ENCODE results near the gene IKZF3. TPM values are rescaled to one million over a fixed set of nuclear protein-coding genes. Genes with fewer than 3 reads are reported as not detected.

IKZF3 gene
- total RNA-seq, 1 donor from 2014 or later = 0.67 TPM

DNA sequence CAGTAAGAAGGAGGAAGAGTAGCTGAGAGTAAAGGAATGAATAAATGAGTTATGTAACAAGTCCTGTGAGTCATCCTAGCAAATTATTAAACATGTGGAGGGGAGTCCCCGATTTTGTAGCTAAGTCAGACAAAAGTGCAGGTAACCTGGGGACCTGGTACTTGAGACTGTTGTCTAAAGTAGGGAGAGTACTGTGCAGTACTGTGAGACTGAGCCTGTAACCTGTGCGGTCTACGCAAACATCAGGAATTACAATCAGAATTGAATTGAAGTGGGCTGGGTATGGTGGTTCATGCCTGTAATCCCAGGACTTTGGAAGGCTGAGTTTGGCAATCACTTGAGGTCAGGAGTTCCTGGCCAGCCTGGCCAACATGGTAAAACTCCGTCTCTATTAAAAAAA, 35.7 kb downstream of the IKZF3 start:
- peaks cover 18% of the 10 kb centered on the region for H3K27me3 Mint-ChIP-seq (ENCODE audit: low read depth)
- TF ChIP-seq, protein P1, sequence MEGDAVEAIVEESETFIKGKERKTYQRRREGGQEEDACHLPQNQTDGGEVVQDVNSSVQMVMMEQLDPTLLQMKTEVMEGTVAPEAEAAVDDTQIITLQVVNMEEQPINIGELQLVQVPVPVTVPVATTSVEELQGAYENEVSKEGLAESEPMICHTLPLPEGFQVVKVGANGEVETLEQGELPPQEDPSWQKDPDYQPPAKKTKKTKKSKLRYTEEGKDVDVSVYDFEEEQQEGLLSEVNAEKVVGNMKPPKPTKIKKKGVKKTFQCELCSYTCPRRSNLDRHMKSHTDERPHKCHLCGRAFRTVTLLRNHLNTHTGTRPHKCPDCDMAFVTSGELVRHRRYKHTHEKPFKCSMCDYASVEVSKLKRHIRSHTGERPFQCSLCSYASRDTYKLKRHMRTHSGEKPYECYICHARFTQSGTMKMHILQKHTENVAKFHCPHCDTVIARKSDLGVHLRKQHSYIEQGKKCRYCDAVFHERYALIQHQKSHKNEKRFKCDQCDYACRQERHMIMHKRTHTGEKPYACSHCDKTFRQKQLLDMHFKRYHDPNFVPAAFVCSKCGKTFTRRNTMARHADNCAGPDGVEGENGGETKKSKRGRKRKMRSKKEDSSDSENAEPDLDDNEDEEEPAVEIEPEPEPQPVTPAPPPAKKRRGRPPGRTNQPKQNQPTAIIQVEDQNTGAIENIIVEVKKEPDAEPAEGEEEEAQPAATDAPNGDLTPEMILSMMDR (IDR thresholded peaks at IDR 0.05; ENCODE audit: unreplicated experiment) = no peak
- no peak overlapping the region for H3K27ac Mint-ChIP-seq
- H3K9me3 Mint-ChIP-seq = peaks cover 17% of the 10 kb centered on the region
- no peak overlapping the region for H3K4me3 Mint-ChIP-seq
- peaks cover 2% of the 10 kb centered on the region for H3K36me3 Mint-ChIP-seq
- DNase-seq (ENCODE audit: low spot score in 2 of 2, unreplicated experiment in 2 of 2) = no peak
- no peaks in the 10 kb centered on the region for H3K4me1 Mint-ChIP-seq

DNA sequence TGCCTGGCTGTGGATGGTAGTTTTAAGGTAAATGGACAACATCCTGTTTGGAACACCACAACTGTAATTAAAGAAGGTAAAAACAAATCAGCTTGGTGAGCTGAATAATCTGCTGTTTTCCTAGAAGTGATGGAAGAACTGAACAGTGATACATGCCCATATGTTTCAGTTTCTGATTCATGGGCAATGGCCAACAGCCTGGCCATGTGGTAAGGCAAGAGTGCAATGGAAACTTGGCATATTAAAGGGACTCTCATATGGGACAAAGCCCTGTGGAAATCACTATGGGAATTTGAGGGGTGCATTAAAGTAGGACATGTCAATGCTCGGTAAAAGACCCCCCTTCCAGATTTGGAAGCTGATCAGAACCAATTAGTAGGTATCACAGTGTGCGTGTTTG, 37.8 kb downstream of the IKZF3 start:
- peaks cover 15% of the 10 kb centered on the region for H3K27me3 Mint-ChIP-seq (ENCODE audit: low read depth)
- peaks cover 8% of the 10 kb centered on the region for H3K36me3 Mint-ChIP-seq
- peaks cover 21% of the 10 kb centered on the region for H3K9me3 Mint-ChIP-seq
- no peak overlapping the region for H3K27ac Mint-ChIP-seq
- TF ChIP-seq, protein P1 (IDR thresholded peaks at IDR 0.05; ENCODE audit: unreplicated experiment) = no peak
- DNase-seq (ENCODE audit: low spot score in 2 of 2, unreplicated experiment in 2 of 2) = no peak
- H3K4me1 Mint-ChIP-seq = no peaks in the 10 kb centered on the region
- no peak overlapping the region for H3K4me3 Mint-ChIP-seq

DNA sequence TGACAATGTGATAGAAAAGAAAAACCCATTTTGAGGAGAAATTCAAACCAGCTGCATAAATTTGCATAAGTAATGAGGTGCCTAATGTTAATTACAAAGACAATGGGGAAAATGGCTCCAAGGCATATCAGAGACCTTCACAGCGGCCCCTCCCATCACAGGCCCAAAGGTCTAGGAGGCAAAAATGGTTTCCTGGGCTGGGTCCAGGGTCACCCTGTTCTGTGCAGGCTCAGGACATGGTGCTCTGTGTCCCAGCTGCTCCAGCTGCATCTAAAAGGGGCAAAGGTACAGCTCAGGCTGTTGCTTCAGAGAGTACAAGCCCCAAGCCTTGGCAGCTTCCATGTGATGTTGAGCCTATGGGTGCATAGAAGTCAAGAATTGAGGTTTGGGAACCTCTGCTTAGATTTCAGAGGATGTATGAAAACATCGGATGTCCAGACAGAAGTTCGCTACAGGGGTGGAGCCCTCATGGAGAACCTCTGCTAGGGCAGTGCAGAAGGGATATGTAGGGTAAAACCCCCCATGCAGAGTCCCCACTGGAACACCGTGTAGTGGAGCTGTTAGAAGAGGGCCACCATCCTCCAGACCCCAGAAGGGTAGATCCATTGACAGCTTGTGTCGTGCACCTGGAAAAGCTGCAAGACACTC, 40.6 kb downstream of the IKZF3 start:
- TF ChIP-seq, protein P1 (IDR thresholded peaks at IDR 0.05; ENCODE audit: unreplicated experiment) = no peak
- peaks cover 21% of the 10 kb centered on the region for H3K9me3 Mint-ChIP-seq
- H3K4me3 Mint-ChIP-seq = no peak overlapping the region
- peaks cover 17% of the 10 kb centered on the region for H3K27me3 Mint-ChIP-seq (ENCODE audit: low read depth)
- H3K36me3 Mint-ChIP-seq = peaks cover 8% of the 10 kb centered on the region
- peaks cover 4% of the 10 kb centered on the region for H3K4me1 Mint-ChIP-seq
- no peak for DNase-seq (ENCODE audit: low spot score in 2 of 2, unreplicated experiment in 2 of 2)
- H3K27ac Mint-ChIP-seq = no peak overlapping the region

DNA sequence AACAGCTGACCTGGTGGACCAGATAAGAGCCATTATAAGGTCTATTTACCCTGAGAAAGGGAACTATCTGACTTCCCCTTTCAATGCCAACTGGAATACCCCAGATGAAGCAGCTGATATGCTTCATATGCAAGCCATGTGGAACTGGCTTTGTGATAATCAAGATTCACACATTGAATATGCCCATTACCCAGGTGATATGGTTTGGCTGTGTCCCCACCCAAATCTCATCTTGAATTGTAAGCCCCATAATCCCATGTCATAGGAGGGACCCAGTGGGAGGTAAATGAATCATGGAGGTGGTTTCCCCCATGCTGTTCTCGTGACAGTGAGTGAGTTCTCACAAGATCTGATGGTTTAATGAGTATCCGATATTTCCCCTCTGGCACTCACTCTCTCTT, 42.1 kb downstream of the IKZF3 start:
- peaks cover 8% of the 10 kb centered on the region for H3K36me3 Mint-ChIP-seq
- TF ChIP-seq, protein P1 (IDR thresholded peaks at IDR 0.05; ENCODE audit: unreplicated experiment) = no peak
- peaks cover 4% of the 10 kb centered on the region for H3K4me1 Mint-ChIP-seq
- H3K27ac Mint-ChIP-seq = no peak overlapping the region
- no peak overlapping the region for H3K4me3 Mint-ChIP-seq
- peaks cover 21% of the 10 kb centered on the region for H3K9me3 Mint-ChIP-seq
- no peak for DNase-seq (ENCODE audit: low spot score in 2 of 2, unreplicated experiment in 2 of 2)
- peaks cover 17% of the 10 kb centered on the region for H3K27me3 Mint-ChIP-seq (ENCODE audit: low read depth)

DNA sequence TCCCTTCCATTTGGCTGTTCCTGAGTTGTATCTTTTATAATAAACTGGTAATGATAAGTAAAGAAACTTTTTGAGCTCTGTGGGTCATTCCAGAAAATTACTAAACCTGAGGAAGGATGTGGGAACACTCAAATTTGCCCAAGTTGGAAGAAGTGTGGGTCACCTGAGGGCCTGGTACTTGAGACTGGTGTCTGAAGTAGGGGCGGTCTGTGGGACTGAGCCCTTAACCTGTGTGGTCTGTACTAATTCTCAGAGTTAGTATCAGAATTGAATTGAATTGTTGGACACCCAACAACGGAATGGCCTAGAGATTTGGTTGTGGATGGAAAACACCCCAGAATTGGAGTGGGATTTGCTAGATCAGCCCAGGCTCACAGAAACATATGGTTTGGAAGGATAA, 43.1 kb downstream of the IKZF3 start:
- peaks cover 21% of the 10 kb centered on the region for H3K9me3 Mint-ChIP-seq
- peaks cover 8% of the 10 kb centered on the region for H3K36me3 Mint-ChIP-seq
- H3K27ac Mint-ChIP-seq = no peak overlapping the region
- peaks cover 4% of the 10 kb centered on the region for H3K4me1 Mint-ChIP-seq
- no peak for DNase-seq (ENCODE audit: low spot score in 2 of 2, unreplicated experiment in 2 of 2)
- peaks cover 12% of the 10 kb centered on the region for H3K27me3 Mint-ChIP-seq (ENCODE audit: low read depth)
- TF ChIP-seq, protein P1 (IDR thresholded peaks at IDR 0.05; ENCODE audit: unreplicated experiment) = no peak
- H3K4me3 Mint-ChIP-seq = no peak overlapping the region

All from mesothelial cell of epicardium (in vitro differentiated cells).